HepG2 (cell line): ENCODE results near the gene KRT3. TPM values are rescaled to one million over a fixed set of nuclear protein-coding genes. Genes with fewer than 3 reads are reported as not detected.

ENCODE experiments used
- ATAC-seq: fragments of 200-7000 bp; cut with Tn5 transposase; 3 replicates; pipeline ENCODE4 v1.9.1; 2020; ENCODE audit warnings: mild to moderate bottlenecking, moderate library complexity
- BruUV-seq: library from RNA; stranded (reverse); fragments of 400-500 nt; replicated peaks from 2 replicates; lab custom pipeline; 2021; lab: Mats Ljungman, UMichigan
- CTCF ChIA-PET: fragments of 300-600 bp; formaldehyde crosslinking; extraction: SDS; loops from one replicate; lab custom pipeline; 2021; ENCODE audit warnings: low total read pairs, inconsistent platforms, low intra/inter-chr PET ratio; lab: Yijun Ruan, JAX
- POLR2A ChIA-PET: fragments of 350-600 bp; sonication (Branson Sonifier 250); formaldehyde crosslinking; loops from one replicate; lab custom pipeline; 2020; ENCODE audit warnings: antibody characterized with exemption, inconsistent platforms; lab: Yijun Ruan, JAX
- DNase-seq: peaks from one replicate; pipeline ENCODE4 v3.0.0-alpha.2; 2015; ENCODE audit warnings: low spot score
- FAIRE-seq: peaks from 3 replicates; lab custom pipeline; 2011; peaks lifted over from hg19 to GRCh38; lab: Jason Lieb, UNC
- H2AFZ ChIP-seq: one replicate; pipeline ENCODE4 v1.6.1; 2011; ENCODE audit warnings: low read length, inconsistent platforms
- H3K27ac ChIP-seq: fragments of 300-600 bp; 3 replicates; pipeline ENCODE4 v1.8.0; 2011; ENCODE audit warnings: mixed run types, mild to moderate bottlenecking, mixed read lengths, low read length, inconsistent platforms; ENCODE audit not compliant: insufficient read depth; ENCODE audit errors: extremely low read length
- H3K27me3 ChIP-seq, 2 experiments: fragments of 200-600 bp in 1 of 2; 2 replicates in 1 of 2; 3 replicates in 1 of 2; pipeline versions ENCODE4 v1.6.0 to v1.8.0; 2011; ENCODE audit warnings: low read length in 2 of 2, mild to moderate bottlenecking in 2 of 2, moderate library complexity in 2 of 2, inconsistent platforms in 1 of 2; ENCODE audit not compliant: insufficient read depth in 2 of 2, control insufficient read depth in 1 of 2
- H3K36me3 ChIP-seq, 2 experiments: fragments of 200-600 bp in 1 of 2; replicated peaks in 1 of 2; 2 replicates in 1 of 2; 3 replicates in 1 of 2; pipeline versions ENCODE4 v1.5.1 to v1.8.0; 2011; ENCODE audit warnings: low read length in 2 of 2, inconsistent platforms in 1 of 2; ENCODE audit not compliant: insufficient read depth in 2 of 2, control insufficient read depth in 1 of 2
- H3K4me1 ChIP-seq: 2 replicates; pipeline ENCODE4 v1.5.1; 2012; ENCODE audit warnings: low read length, inconsistent platforms; ENCODE audit not compliant: insufficient read depth
- H3K4me2 ChIP-seq: 2 replicates; pipeline ENCODE4 v1.6.0; 2011; ENCODE audit warnings: low read depth, low read length, inconsistent platforms
- H3K4me3 ChIP-seq, 3 experiments: fragments of 200-600 bp in 1 of 3; sonication (generic), shearing (Covaris generic) in 1 of 3; replicated peaks in 1 of 3; 2 replicates each; pipeline ENCODE4 v1.5.1; 2011 to 2016; ENCODE audit warnings: low read length in 3 of 3, inconsistent platforms in 2 of 3, low read depth in 2 of 3, mild to moderate bottlenecking in 2 of 3, control low read depth in 1 of 3, mixed read lengths in 1 of 3; ENCODE audit not compliant: insufficient read depth in 1 of 3
- H3K79me2 ChIP-seq: one replicate; pipeline ENCODE4 v1.6.1; 2011; ENCODE audit warnings: low read length, inconsistent platforms; ENCODE audit not compliant: insufficient read depth
- H3K9ac ChIP-seq: 2 replicates; pipeline ENCODE4 v1.6.0; 2011; ENCODE audit warnings: mild to moderate bottlenecking, low read depth, low read length, inconsistent platforms; ENCODE audit not compliant: insufficient read depth
- H3K9me3 ChIP-seq: 2 replicates; pipeline ENCODE4 v1.5.1; 2012; ENCODE audit warnings: mild to moderate bottlenecking, low read length
- H4K20me1 ChIP-seq: 2 replicates; pipeline ENCODE4 v1.6.0; 2011; ENCODE audit warnings: inconsistent platforms, mild to moderate bottlenecking, low read length, moderate library complexity; ENCODE audit not compliant: insufficient read depth
- ELF4 ChIP-seq: sonication (generic); formaldehyde crosslinking; IDR thresholded peaks from 2 replicates; pipeline ENCODE4 v1.5.0; 2020; ENCODE audit warnings: missing genetic modification reagents, mild to moderate bottlenecking, moderate library complexity, borderline replicate concordance
- FOXO1 ChIP-seq: sonication (generic); formaldehyde crosslinking; IDR thresholded peaks from 2 replicates; pipeline ENCODE4 v1.4.0; 2020; ENCODE audit warnings: missing genetic modification reagents
- IKZF4 ChIP-seq: sonication (generic); formaldehyde crosslinking; IDR thresholded peaks from 2 replicates; pipeline ENCODE4 v1.5.1; 2020; ENCODE audit warnings: borderline replicate concordance, mild to moderate bottlenecking, low read depth, missing genetic modification reagents; ENCODE audit errors: not compliant biosample characterization
- MEIS1 ChIP-seq: sonication (generic); formaldehyde crosslinking; IDR thresholded peaks from 2 replicates; pipeline ENCODE4 v1.9.0; 2021; ENCODE audit warnings: mild to moderate bottlenecking, missing genetic modification reagents, moderate library complexity, borderline replicate concordance
- PRPF4 ChIP-seq: fragments of 200-400 bp; formaldehyde crosslinking; IDR thresholded peaks from 2 replicates; pipeline ENCODE4 v1.6.1; 2016; ENCODE audit warnings: low read length, low read depth; ENCODE audit not compliant: poor library complexity, severe bottlenecking
- ZNF138 ChIP-seq: sonication (generic); formaldehyde crosslinking; IDR thresholded peaks from 2 replicates; pipeline ENCODE4 v1.5.0; 2020; ENCODE audit warnings: mild to moderate bottlenecking, low read depth, missing genetic modification reagents
- ZNF567 ChIP-seq: sonication (generic); formaldehyde crosslinking; IDR thresholded peaks from 2 replicates; pipeline ENCODE4 v1.8.1; 2023; ENCODE audit warnings: mild to moderate bottlenecking, missing genetic modification reagents, borderline replicate concordance
- ZNF777 ChIP-seq: sonication (generic); formaldehyde crosslinking; IDR thresholded peaks from 2 replicates; pipeline ENCODE4 v1.4.0; 2020; ENCODE audit warnings: missing genetic modification reagents
- ZNF780A ChIP-seq: sonication (generic); formaldehyde crosslinking; IDR thresholded peaks from 2 replicates; pipeline ENCODE4 v1.8.0; 2022; ENCODE audit warnings: mild to moderate bottlenecking, missing genetic modification reagents, moderate library complexity
- ZSCAN9 ChIP-seq: IDR thresholded peaks from 2 replicates; pipeline ENCODE4 v1.6.1; 2016; ENCODE audit warnings: borderline replicate concordance
- WGBS: methylation state at CpG from one replicate; pipeline ENCODE4 v1.1.6; 2017; ENCODE audit warnings: low lambda C conversion rate; 5-methylcytosine and 5-hydroxymethylcytosine counted together
- in situ Hi-C: cut with HindIII; loops from 2 replicates; pipeline ENCODE4 v1.10.0; 2017; ENCODE audit warnings: low pct_unique_long_range_greater_than_20kb; ENCODE audit not compliant: extremely low pct_ligation_motif_present
- intact Hi-C: fragments of 100-400 bp; cut with micrococcal nuclease; formaldehyde crosslinking; loops from one replicate; pipeline ENCODE4 v1.10.0; 2022; ENCODE audit not compliant: unreplicated experiment
- polyA plus RNA-seq, 8 experiments: library from polyadenylated mRNA; depleted of rRNA in 3 of 8; stranded (reverse) in 7 of 8; unstranded in 1 of 8; fragments of >200 nt; fragmentation: Illumina TruSeq in 4 of 8; extraction: Trizol in 4 of 8; gene quantifications; 2 replicates each; pipeline versions ENCODE4 v1.2.1 to v1.2.3, GENCODE V29; 2011 to 2016; ENCODE audit warnings: low read depth in 4 of 8, missing spikeins in 1 of 8, mixed read lengths in 1 of 8; ENCODE audit not compliant: insufficient read depth in 1 of 8
- total RNA-seq, 5 experiments: library from RNA; depleted of rRNA; stranded (reverse); fragments of >200 nt; fragmentation: Illumina TruSeq; extraction: Trizol; gene quantifications; 2 replicates each; pipeline ENCODE4 v1.2.3, GENCODE V29; 2016; ENCODE audit warnings: low read depth in 1 of 5
- TF ChIP-seq, protein P1 (sequence below): sonication (generic); formaldehyde crosslinking; IDR thresholded peaks from 2 replicates; pipeline ENCODE4 v1.5.1; 2020; ENCODE audit warnings: missing genetic modification reagents, mild to moderate bottlenecking, borderline replicate concordance
- TF ChIP-seq, protein P2 (sequence below): conservative IDR thresholded peaks from 2 replicates; pipeline ENCODE4 v1.6.1; 2018; ENCODE audit warnings: missing genetic modification reagents
- TF ChIP-seq, protein P3 (sequence below): sonication (generic); formaldehyde crosslinking; IDR thresholded peaks from 2 replicates; pipeline ENCODE4 v1.8.0; 2022; ENCODE audit warnings: missing genetic modification reagents, low read depth, mild to moderate bottlenecking, borderline replicate concordance
- TF ChIP-seq, protein P4 (sequence below): IDR thresholded peaks from 2 replicates; pipeline ENCODE4 v1.6.1; 2016; ENCODE audit warnings: low read depth, control low read depth
- TF ChIP-seq, protein P5 (sequence below): fragments of 450-650 bp; IDR thresholded peaks from 2 replicates; pipeline ENCODE4 v1.6.1; 2017
- TF ChIP-seq, protein P6 (sequence below): sonication (generic); formaldehyde crosslinking; IDR thresholded peaks from 2 replicates; pipeline ENCODE4 v1.4.0; 2020; ENCODE audit warnings: missing genetic modification reagents

KRT3 gene
- total and polyA plus RNA-seq, 2 of the 13 experiments (the other 11 are each of a cell fraction or from before 2014, with no cell fraction given) = not detected

DNA sequence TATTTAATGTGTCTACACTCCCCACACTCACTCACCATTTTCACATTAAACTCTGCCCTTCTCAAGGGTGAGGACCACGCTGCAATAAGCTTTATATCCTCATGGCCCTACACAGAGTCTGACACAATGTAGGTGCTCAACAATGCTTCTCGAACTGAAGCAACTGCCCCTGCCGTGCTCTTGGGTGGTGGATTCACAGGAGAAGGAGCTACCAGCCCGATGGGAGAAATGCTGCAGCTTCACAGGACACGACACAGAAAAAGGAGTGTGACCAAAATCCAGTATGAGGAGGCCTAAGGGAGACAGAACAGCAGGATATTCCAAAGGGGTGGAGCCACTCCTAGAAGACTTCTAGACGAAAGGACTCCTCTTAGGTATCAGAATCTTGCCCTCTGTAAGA lies 6.5 kb upstream of the KRT3 start:
- no peak for FAIRE-seq
- in situ Hi-C loops = no loop called here
- no peaks in the 10 kb centered on the region for H3K79me2 ChIP-seq
- no peak overlapping the region for H2AFZ ChIP-seq
- CTCF ChIA-PET = no interaction called here
- no peaks in the 10 kb centered on the region for H3K4me1 ChIP-seq
- no peak overlapping the region for H3K27ac ChIP-seq
- H3K4me3 ChIP-seq = no peak overlapping the region
- no peak overlapping the region for H3K4me2 ChIP-seq
- H3K36me3 ChIP-seq = no peaks in the 10 kb centered on the region
- no peak overlapping the region for H3K9ac ChIP-seq
- no peaks in the 10 kb centered on the region for H4K20me1 ChIP-seq
- H3K27me3 ChIP-seq = peaks cover 0 to 5% of the 10 kb centered on the region in 2 experiments; a peak in 1 of 5 replicates
- intact Hi-C loops = no loop called here
- POLR2A ChIA-PET = no interaction called here
- no peaks in the 10 kb centered on the region for H3K9me3 ChIP-seq
- no peak for ATAC-seq
- 0% methylated on average over 6 of the region's 6 CpGs for WGBS
- no TSS peak for BruUV-seq
- TF ChIP-seq IKZF4 (CRISPR knock-in tag) (no peak), MEIS1 (CRISPR knock-in tag) (no peak), FOXO1 (no peak), ZNF780A (CRISPR knock-in tag) (no peak), ZNF777 (CRISPR knock-in tag) (no peak), ZNF138 (CRISPR knock-in tag) (no peak), PRPF4 (no peak), ZNF567 (CRISPR knock-in tag) (no peak), ZSCAN9 (CRISPR knock-in tag) (no peak), ELF4 (CRISPR knock-in tag) (no peak)
- TF ChIP-seq, protein P1, sequence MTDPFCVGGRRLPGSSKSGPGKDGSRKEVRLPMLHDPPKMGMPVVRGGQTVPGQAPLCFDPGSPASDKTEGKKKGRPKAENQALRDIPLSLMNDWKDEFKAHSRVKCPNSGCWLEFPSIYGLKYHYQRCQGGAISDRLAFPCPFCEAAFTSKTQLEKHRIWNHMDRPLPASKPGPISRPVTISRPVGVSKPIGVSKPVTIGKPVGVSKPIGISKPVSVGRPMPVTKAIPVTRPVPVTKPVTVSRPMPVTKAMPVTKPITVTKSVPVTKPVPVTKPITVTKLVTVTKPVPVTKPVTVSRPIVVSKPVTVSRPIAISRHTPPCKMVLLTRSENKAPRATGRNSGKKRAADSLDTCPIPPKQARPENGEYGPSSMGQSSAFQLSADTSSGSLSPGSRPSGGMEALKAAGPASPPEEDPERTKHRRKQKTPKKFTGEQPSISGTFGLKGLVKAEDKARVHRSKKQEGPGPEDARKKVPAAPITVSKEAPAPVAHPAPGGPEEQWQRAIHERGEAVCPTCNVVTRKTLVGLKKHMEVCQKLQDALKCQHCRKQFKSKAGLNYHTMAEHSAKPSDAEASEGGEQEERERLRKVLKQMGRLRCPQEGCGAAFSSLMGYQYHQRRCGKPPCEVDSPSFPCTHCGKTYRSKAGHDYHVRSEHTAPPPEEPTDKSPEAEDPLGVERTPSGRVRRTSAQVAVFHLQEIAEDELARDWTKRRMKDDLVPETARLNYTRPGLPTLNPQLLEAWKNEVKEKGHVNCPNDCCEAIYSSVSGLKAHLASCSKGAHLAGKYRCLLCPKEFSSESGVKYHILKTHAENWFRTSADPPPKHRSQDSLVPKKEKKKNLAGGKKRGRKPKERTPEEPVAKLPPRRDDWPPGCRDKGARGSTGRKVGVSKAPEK (CRISPR knock-in tag) = no peak
- TF ChIP-seq, protein P2, sequence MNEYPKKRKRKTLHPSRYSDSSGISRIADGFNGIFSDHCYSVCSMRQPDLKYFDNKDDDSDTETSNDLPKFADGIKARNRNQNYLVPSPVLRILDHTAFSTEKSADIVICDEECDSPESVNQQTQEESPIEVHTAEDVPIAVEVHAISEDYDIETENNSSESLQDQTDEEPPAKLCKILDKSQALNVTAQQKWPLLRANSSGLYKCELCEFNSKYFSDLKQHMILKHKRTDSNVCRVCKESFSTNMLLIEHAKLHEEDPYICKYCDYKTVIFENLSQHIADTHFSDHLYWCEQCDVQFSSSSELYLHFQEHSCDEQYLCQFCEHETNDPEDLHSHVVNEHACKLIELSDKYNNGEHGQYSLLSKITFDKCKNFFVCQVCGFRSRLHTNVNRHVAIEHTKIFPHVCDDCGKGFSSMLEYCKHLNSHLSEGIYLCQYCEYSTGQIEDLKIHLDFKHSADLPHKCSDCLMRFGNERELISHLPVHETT (CRISPR knock-in tag) = no peak
- TF ChIP-seq, protein P3, sequence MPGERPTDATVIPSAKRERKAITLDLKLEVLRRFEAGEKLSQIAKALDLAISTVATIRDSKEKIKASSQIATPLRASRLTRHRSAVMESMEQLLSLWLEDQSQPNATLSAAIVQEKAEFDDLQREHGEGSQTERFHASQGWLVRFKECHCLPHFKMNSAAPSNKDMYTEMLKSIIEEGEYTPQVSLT (CRISPR knock-in tag) = no peak
- TF ChIP-seq, protein P4, sequence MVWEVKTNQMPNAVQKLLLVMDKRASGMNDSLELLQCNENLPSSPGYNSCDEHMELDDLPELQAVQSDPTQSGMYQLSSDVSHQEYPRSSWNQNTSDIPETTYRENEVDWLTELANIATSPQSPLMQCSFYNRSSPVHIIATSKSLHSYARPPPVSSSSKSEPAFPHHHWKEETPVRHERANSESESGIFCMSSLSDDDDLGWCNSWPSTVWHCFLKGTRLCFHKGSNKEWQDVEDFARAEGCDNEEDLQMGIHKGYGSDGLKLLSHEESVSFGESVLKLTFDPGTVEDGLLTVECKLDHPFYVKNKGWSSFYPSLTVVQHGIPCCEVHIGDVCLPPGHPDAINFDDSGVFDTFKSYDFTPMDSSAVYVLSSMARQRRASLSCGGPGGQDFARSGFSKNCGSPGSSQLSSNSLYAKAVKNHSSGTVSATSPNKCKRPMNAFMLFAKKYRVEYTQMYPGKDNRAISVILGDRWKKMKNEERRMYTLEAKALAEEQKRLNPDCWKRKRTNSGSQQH (CRISPR knock-in tag) = no peak
- TF ChIP-seq, protein P5, sequence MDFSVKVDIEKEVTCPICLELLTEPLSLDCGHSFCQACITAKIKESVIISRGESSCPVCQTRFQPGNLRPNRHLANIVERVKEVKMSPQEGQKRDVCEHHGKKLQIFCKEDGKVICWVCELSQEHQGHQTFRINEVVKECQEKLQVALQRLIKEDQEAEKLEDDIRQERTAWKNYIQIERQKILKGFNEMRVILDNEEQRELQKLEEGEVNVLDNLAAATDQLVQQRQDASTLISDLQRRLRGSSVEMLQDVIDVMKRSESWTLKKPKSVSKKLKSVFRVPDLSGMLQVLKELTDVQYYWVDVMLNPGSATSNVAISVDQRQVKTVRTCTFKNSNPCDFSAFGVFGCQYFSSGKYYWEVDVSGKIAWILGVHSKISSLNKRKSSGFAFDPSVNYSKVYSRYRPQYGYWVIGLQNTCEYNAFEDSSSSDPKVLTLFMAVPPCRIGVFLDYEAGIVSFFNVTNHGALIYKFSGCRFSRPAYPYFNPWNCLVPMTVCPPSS = no peak
- TF ChIP-seq, protein P6, sequence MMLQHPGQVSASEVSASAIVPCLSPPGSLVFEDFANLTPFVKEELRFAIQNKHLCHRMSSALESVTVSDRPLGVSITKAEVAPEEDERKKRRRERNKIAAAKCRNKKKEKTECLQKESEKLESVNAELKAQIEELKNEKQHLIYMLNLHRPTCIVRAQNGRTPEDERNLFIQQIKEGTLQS (CRISPR knock-in tag) = no peak
- no peak for DNase-seq
